BE2C (cell line): ENCODE measurements around the gene SERPINA6. TPM values are rescaled to one million over a fixed set of nuclear protein-coding genes. Genes with fewer than 3 reads are reported as not detected.
"Not testable (repeated sequence)": the region's sequence is repeated elsewhere in the genome, so short reads cannot be mapped to it uniquely, and the experiment has no call there.

ENCODE experiments used
- DNase-seq: peaks from one replicate; pipeline ENCODE4 v3.0.0-alpha.2; 2020
- H3K27me3 ChIP-seq: fragments of 250-450 bp; sonication (Bioruptor Pico); 2 replicates; pipeline ENCODE4 v1.5.1; 2020; ENCODE audit warnings: mild to moderate bottlenecking
- H3K36me3 ChIP-seq: fragments of 250-450 bp; sonication (Bioruptor Pico); 2 replicates; pipeline ENCODE4 v1.5.1; 2020; ENCODE audit warnings: mild to moderate bottlenecking
- H3K4me1 ChIP-seq: fragments of 250-450 bp; sonication (Bioruptor Pico); 2 replicates; pipeline ENCODE4 v1.5.1; 2020
- H3K4me3 ChIP-seq: 2 replicates; pipeline ENCODE4 v1.5.1; 2011; ENCODE audit warnings: low read depth, low read length
- H3K9me3 ChIP-seq: fragments of 250-450 bp; sonication (Bioruptor Pico); 2 replicates; pipeline ENCODE4 v1.5.1; 2020
- polyA plus RNA-seq: library from polyadenylated mRNA; unstranded; fragments of >200 nt; gene quantifications from one replicate; pipeline ENCODE4 v1.2.1, GENCODE V29; 2012; ENCODE audit warnings: low read depth, missing spikeins; ENCODE audit not compliant: insufficient read length, insufficient read depth
- TF ChIP-seq, protein P1 (sequence below): IDR thresholded peaks from 2 replicates; pipeline ENCODE4 v1.5.1; 2012; ENCODE audit warnings: mild to moderate bottlenecking, low read depth, low read length

The SERPINA6 gene, protein sequence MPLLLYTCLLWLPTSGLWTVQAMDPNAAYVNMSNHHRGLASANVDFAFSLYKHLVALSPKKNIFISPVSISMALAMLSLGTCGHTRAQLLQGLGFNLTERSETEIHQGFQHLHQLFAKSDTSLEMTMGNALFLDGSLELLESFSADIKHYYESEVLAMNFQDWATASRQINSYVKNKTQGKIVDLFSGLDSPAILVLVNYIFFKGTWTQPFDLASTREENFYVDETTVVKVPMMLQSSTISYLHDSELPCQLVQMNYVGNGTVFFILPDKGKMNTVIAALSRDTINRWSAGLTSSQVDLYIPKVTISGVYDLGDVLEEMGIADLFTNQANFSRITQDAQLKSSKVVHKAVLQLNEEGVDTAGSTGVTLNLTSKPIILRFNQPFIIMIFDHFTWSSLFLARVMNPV
- polyA plus RNA-seq, result not detected

DNA sequence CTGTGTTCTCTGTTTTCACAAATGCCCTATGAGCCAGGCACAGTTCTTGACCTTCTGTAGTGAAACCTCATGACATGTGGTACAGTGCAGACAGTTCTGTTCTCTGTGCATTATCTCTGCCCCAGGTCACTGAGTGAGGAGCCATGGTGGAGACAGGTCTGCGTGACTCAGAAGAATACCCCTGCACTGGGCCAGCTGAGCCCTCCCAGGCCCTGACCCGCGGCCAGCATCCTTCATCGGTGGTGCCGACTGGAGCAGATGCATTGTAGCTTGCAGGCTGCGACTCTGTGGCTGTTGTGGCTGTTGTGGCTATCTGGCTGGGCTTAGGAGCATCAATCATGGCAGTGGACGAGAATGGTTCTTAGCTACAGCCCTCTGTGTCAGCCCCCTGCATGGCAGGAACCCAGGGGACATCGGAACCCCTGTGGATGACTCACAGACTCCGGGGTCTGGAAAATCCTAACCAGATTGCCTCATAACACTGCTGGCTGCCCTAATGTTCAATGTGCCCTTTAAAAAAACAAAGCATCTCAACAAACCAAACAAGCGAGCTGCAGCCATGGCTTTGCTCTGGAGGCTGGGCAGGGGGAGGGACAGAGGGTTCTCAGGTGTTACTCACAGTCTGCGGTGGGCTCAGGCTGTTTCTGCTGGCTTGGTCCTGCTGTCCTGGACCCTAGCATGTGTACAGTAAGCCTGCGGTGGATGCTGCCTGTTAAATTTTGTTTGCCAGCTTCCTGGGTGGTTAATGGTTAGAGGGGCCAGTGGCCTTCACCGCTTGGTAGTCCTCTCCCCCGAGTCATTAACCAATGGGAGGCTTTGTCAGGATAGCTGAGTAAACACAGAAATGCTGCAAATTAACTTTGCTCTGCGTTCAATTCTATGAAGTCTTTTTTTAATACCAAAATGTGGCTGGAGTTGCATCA is at the start of gene SERPINA6:
TSS of gene SERPINA6 (minus strand) at position 689 of the 923 bp plus-strand sequence. CDS start 8,688 bp downstream, outside the sequence.
- TF ChIP-seq, protein P1, sequence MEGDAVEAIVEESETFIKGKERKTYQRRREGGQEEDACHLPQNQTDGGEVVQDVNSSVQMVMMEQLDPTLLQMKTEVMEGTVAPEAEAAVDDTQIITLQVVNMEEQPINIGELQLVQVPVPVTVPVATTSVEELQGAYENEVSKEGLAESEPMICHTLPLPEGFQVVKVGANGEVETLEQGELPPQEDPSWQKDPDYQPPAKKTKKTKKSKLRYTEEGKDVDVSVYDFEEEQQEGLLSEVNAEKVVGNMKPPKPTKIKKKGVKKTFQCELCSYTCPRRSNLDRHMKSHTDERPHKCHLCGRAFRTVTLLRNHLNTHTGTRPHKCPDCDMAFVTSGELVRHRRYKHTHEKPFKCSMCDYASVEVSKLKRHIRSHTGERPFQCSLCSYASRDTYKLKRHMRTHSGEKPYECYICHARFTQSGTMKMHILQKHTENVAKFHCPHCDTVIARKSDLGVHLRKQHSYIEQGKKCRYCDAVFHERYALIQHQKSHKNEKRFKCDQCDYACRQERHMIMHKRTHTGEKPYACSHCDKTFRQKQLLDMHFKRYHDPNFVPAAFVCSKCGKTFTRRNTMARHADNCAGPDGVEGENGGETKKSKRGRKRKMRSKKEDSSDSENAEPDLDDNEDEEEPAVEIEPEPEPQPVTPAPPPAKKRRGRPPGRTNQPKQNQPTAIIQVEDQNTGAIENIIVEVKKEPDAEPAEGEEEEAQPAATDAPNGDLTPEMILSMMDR, result no peak
- no peaks in the 10 kb centered on the region for H3K4me1 ChIP-seq
- no peaks in the 10 kb centered on the region for H3K27me3 ChIP-seq
- peak within 1 kb of the TSS; percentile 24; the same call in 1 of the 2 replicates for H3K4me3 ChIP-seq
- peak; percentile 54 for DNase-seq
- H3K9me3 ChIP-seq, result no peaks in the 10 kb centered on the region
- H3K36me3 ChIP-seq, result no peaks in the 10 kb centered on the region

DNA sequence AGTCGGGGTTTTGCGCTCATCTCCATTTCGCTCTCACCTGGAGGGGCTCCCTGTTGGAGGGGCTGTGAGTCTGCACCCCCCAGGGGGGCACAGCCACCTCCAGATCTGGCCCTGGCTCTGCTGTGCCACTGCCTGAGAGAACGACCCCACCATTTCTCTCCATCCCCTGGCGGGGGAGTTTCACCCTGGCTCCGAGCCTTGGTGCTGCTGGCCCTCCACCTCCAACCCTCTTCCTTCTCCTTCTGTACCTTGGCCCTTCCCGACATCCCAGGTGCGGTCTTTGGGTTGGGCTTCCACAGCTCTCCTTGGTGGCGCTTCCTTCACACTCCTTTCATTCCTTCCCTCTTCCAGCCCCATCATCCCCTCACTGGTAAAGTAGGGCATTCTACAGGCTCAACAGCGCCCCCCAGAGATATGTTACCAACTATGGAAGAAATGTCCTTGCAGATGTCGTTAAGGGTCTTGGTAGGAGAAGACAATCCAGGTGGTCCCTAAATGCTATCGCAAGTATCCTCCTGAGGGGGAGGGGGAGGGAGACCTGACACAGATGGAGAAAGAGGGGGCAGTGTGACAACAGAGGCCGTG is 49.0 kb upstream of the SERPINA6 start:
- Histone ChIP-seq H3K4me1 (no peaks in the 10 kb centered on the region), H3K9me3 (no peaks in the 10 kb centered on the region), H3K4me3 (no peak overlapping the region), H3K27me3 (peaks cover 13% of the 10 kb centered on the region), H3K36me3 (no peaks in the 10 kb centered on the region)
- TF ChIP-seq, protein P1, result no peak
- no peak for DNase-seq

DNA sequence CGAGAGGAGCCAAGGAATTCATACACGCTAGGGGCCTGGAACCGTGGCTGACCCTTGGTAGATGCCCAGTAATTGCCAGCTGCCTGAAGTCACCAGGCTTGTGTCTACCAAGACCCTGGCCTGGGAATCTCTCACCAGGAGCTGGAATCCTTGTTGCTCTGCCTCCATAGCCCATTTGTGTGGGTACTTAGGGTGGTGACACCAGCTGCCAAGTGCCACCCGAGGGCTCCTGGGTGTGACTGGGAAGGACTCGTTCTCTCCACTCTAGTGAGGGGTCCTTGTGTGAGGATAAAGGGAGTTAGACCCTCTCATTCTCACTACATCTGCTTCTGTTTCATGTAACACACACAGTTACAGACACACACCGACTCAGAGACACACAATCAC is 47.4 kb upstream of the SERPINA6 start:
- TF ChIP-seq, protein P1, result no peak
- no peak for DNase-seq
- peaks cover 13% of the 10 kb centered on the region for H3K27me3 ChIP-seq
- H3K9me3 ChIP-seq, result no peaks in the 10 kb centered on the region
- H3K4me1 ChIP-seq, result no peaks in the 10 kb centered on the region
- H3K4me3 ChIP-seq, result no peak overlapping the region
- H3K36me3 ChIP-seq, result no peaks in the 10 kb centered on the region

DNA sequence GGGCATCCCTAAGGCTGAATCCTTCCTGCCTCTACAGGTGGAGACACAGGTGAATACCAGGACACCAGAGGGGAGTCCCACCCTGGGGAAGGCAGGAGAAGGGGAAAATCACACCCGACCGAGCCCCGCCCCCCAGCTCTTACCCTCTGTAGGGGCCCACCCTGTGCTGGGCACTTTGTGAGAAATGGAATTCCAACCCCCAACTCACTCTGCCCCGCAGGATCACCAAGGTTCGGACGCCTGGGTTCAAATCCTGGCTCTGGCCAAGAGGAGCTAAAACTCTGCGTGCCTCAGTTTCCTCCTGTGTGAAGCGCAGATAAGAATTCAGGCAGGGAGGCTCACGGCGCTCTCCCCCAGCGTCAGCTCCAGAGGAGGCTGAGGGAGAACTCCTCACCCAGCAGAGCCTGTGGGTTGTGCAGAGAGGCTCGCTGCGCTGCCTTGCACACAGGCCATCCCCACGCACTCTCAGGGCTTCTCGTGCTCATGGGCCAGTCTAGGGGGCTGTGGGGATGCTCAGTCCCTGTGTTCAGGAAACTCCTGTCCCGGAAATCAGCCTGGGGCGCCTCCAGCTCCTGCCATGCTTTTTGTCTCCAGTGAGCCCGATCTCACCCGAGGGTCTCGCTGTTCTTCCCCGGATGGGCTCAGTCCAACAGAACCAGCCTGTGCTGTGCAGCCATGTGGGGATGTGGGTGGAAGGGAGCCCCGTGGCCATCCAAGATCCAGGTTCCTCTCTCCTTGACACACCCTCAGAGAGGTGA is 46.8 kb upstream of the SERPINA6 start:
- H3K27me3 ChIP-seq, result peaks cover 13% of the 10 kb centered on the region
- H3K9me3 ChIP-seq, H3K4me1 ChIP-seq, H3K36me3 ChIP-seq, DNase-seq, H3K4me3 ChIP-seq: not testable (repeated sequence)

DNA sequence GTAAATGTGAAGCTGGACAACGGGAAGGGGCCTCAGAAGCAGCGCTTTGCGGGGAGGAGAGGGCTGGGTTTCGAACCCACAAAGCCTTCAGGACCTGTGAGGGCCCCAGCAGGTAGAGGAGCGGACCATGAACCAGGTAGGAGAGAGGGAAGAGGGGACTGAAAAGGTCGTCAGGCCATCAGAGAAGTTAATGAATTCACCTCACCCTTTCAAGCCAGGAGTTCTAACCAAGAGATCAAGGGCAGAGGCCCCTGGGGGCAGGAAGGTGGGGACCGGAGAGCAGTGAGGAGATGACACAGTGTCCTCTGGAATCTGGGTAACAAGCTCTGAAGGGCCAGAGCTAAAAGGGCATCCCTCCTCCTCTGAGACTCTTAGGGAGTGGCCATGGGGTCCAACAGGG is 45.8 kb upstream of the SERPINA6 start:
- no peaks in the 10 kb centered on the region for H3K36me3 ChIP-seq
- TF ChIP-seq, protein P1, result no peak

DNA sequence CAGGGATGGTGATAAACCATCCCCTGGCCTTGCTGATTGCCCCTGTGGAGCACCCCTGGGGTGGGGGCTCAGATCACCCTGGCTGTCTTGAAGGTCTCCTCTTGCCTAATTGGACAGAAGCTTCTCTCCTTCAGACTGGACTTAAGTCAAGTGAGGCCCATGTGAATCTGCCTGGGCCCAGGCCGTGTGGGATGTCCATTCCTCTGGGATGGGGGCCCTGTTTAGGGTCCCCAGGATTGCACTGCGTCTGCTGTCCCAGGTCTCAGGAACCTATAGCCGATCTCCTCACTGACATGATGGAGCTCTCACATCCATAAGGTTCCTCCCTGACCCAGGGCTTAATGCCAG is 45.1 kb upstream of the SERPINA6 start:
- Histone ChIP-seq H3K27me3 (peaks cover 7% of the 10 kb centered on the region), H3K36me3 (no peaks in the 10 kb centered on the region), H3K4me1 (no peaks in the 10 kb centered on the region), H3K4me3 (no peak overlapping the region), H3K9me3 (no peaks in the 10 kb centered on the region)
- TF ChIP-seq, protein P1, result no peak
- DNase-seq, result no peak

More for the DNA sequence above, 45.8 kb upstream of the SERPINA6 start:
- peaks cover 11% of the 10 kb centered on the region for H3K27me3 ChIP-seq
- no peaks in the 10 kb centered on the region for H3K9me3 ChIP-seq
- no peak for DNase-seq
- H3K4me1 ChIP-seq, result no peaks in the 10 kb centered on the region
- H3K4me3 ChIP-seq, result no peak overlapping the region
